HepG2 (cell line): ENCODE measurements around the gene OTUB2. TPM values are rescaled to one million over a fixed set of nuclear protein-coding genes. Genes with fewer than 3 reads are reported as not detected.

Experiments
- ATAD3A ChIP-seq: sonication (generic); formaldehyde crosslinking; IDR thresholded peaks from 2 replicates; pipeline ENCODE4 v1.4.0; 2020; ENCODE audit warnings: missing genetic modification reagents
- FOSL2 ChIP-seq: sonication (generic); formaldehyde crosslinking; IDR thresholded peaks from 2 replicates; pipeline ENCODE4 v1.4.0; 2020; ENCODE audit warnings: missing genetic modification reagents
- HNRNPL ChIP-seq: fragments of 200-400 bp; formaldehyde crosslinking; IDR thresholded peaks from 2 replicates; pipeline ENCODE4 v1.6.1; 2017; ENCODE audit warnings: mild to moderate bottlenecking, low read depth, low read length
- KDM4B ChIP-seq: sonication (generic); formaldehyde crosslinking; IDR thresholded peaks from 2 replicates; pipeline ENCODE4 v1.4.0; 2020; ENCODE audit warnings: missing genetic modification reagents
- NR2F2 ChIP-seq: IDR thresholded peaks from 2 replicates; pipeline ENCODE4 v1.6.1; 2012; ENCODE audit warnings: low read depth, inconsistent platforms, borderline replicate concordance
- POGZ ChIP-seq: sonication (generic); formaldehyde crosslinking; IDR thresholded peaks from 2 replicates; pipeline ENCODE4 v1.4.0; 2020; ENCODE audit warnings: mild to moderate bottlenecking, missing genetic modification reagents
- RARG ChIP-seq: sonication (generic); formaldehyde crosslinking; IDR thresholded peaks from 2 replicates; pipeline ENCODE4 v1.4.0; 2020; ENCODE audit warnings: low read depth, mild to moderate bottlenecking, missing genetic modification reagents
- SMC3 ChIP-seq: IDR thresholded peaks from 2 replicates; pipeline ENCODE4 v1.6.1; 2011; ENCODE audit warnings: low read length, improper control_type of control experiment
- SUZ12 ChIP-seq: fragments of 150-350 bp; IDR thresholded peaks from 2 replicates; pipeline ENCODE4 v1.6.1; 2014; ENCODE audit warnings: low read depth, low read length
- ZNF292 ChIP-seq: sonication (generic); formaldehyde crosslinking; IDR thresholded peaks from 2 replicates; pipeline ENCODE4 v1.8.1; 2022; ENCODE audit warnings: mild to moderate bottlenecking, low read depth, missing genetic modification reagents, borderline replicate concordance
- ZNF484 ChIP-seq: sonication (generic); formaldehyde crosslinking; IDR thresholded peaks from 2 replicates; pipeline ENCODE4 v1.5.1; 2020; ENCODE audit warnings: mild to moderate bottlenecking, low read depth, missing genetic modification reagents, borderline replicate concordance
- ZNF552 ChIP-seq: sonication (generic); formaldehyde crosslinking; IDR thresholded peaks from 2 replicates; pipeline ENCODE4 v1.9.0; 2022; ENCODE audit warnings: missing genetic modification reagents, mild to moderate bottlenecking, borderline replicate concordance
- ZNF75D ChIP-seq: sonication (generic); formaldehyde crosslinking; IDR thresholded peaks from 2 replicates; pipeline ENCODE4 v1.8.1; 2023; ENCODE audit warnings: missing genetic modification reagents, mild to moderate bottlenecking, borderline replicate concordance
- polyA plus RNA-seq, 8 experiments: library from polyadenylated mRNA; depleted of rRNA in 3 of 8; stranded (reverse) in 7 of 8; unstranded in 1 of 8; fragments of >200 nt; fragmentation: Illumina TruSeq in 4 of 8; extraction: Trizol in 4 of 8; gene quantifications; 2 replicates each; pipeline versions ENCODE4 v1.2.1 to v1.2.3, GENCODE V29; 2011 to 2016; ENCODE audit warnings: low read depth in 4 of 8, missing spikeins in 1 of 8, mixed read lengths in 1 of 8; ENCODE audit not compliant: insufficient read depth in 1 of 8
- total RNA-seq, 5 experiments: library from RNA; depleted of rRNA; stranded (reverse); fragments of >200 nt; fragmentation: Illumina TruSeq; extraction: Trizol; gene quantifications; 2 replicates each; pipeline ENCODE4 v1.2.3, GENCODE V29; 2016; ENCODE audit warnings: low read depth in 1 of 5
- TF ChIP-seq, protein P1 (sequence below): sonication (generic); formaldehyde crosslinking; IDR thresholded peaks from 2 replicates; pipeline ENCODE4 v1.5.0; 2020; ENCODE audit warnings: mild to moderate bottlenecking, missing genetic modification reagents, borderline replicate concordance
- TF ChIP-seq, protein P2 (sequence below): IDR thresholded peaks from 2 replicates; pipeline ENCODE4 v1.6.1; 2016; ENCODE audit warnings: low read depth
- TF ChIP-seq, protein P3 (sequence below): sonication (generic); formaldehyde crosslinking; IDR thresholded peaks from 2 replicates; pipeline ENCODE4 v1.9.0; 2021; ENCODE audit warnings: missing genetic modification reagents, mild to moderate bottlenecking, borderline replicate concordance
- TF ChIP-seq, protein P4 (sequence below): sonication (generic); formaldehyde crosslinking; IDR thresholded peaks from 2 replicates; pipeline ENCODE4 v1.9.0; 2021; ENCODE audit warnings: missing genetic modification reagents, borderline replicate concordance

OTUB2 gene
- total and polyA plus RNA-seq, 2 of the 13 experiments (the other 11 are each of a cell fraction or from before 2014, with no cell fraction given) = 2.2 to 2.4 TPM

DNA sequence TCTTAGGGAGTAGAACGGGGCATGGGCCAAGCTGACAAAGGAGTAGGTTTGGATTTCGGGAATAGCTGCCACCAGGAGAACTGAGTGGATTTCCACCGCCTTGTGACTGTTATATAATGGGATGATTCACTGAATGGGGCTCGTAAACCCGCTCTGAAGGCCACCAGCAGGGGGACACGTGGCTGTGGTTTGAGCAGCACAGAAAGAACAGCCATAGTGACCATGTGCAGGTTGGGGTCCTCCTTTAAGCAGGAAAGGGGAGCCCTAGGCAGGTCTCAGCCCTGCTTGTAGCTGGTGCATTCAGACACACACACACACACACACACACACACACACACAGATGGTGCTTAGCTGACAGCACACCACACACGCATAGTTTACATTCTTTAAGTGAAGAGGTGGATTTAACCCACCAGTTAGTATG is 41.1 kb upstream of the OTUB2 start (continued):
- TF ChIP-seq ZNF552 (CRISPR knock-in tag) = no peak
- TF ChIP-seq FOSL2 = peak; percentile 96
- no peak for TF ChIP-seq ZNF292 (CRISPR knock-in tag)
- TF ChIP-seq, protein P1, sequence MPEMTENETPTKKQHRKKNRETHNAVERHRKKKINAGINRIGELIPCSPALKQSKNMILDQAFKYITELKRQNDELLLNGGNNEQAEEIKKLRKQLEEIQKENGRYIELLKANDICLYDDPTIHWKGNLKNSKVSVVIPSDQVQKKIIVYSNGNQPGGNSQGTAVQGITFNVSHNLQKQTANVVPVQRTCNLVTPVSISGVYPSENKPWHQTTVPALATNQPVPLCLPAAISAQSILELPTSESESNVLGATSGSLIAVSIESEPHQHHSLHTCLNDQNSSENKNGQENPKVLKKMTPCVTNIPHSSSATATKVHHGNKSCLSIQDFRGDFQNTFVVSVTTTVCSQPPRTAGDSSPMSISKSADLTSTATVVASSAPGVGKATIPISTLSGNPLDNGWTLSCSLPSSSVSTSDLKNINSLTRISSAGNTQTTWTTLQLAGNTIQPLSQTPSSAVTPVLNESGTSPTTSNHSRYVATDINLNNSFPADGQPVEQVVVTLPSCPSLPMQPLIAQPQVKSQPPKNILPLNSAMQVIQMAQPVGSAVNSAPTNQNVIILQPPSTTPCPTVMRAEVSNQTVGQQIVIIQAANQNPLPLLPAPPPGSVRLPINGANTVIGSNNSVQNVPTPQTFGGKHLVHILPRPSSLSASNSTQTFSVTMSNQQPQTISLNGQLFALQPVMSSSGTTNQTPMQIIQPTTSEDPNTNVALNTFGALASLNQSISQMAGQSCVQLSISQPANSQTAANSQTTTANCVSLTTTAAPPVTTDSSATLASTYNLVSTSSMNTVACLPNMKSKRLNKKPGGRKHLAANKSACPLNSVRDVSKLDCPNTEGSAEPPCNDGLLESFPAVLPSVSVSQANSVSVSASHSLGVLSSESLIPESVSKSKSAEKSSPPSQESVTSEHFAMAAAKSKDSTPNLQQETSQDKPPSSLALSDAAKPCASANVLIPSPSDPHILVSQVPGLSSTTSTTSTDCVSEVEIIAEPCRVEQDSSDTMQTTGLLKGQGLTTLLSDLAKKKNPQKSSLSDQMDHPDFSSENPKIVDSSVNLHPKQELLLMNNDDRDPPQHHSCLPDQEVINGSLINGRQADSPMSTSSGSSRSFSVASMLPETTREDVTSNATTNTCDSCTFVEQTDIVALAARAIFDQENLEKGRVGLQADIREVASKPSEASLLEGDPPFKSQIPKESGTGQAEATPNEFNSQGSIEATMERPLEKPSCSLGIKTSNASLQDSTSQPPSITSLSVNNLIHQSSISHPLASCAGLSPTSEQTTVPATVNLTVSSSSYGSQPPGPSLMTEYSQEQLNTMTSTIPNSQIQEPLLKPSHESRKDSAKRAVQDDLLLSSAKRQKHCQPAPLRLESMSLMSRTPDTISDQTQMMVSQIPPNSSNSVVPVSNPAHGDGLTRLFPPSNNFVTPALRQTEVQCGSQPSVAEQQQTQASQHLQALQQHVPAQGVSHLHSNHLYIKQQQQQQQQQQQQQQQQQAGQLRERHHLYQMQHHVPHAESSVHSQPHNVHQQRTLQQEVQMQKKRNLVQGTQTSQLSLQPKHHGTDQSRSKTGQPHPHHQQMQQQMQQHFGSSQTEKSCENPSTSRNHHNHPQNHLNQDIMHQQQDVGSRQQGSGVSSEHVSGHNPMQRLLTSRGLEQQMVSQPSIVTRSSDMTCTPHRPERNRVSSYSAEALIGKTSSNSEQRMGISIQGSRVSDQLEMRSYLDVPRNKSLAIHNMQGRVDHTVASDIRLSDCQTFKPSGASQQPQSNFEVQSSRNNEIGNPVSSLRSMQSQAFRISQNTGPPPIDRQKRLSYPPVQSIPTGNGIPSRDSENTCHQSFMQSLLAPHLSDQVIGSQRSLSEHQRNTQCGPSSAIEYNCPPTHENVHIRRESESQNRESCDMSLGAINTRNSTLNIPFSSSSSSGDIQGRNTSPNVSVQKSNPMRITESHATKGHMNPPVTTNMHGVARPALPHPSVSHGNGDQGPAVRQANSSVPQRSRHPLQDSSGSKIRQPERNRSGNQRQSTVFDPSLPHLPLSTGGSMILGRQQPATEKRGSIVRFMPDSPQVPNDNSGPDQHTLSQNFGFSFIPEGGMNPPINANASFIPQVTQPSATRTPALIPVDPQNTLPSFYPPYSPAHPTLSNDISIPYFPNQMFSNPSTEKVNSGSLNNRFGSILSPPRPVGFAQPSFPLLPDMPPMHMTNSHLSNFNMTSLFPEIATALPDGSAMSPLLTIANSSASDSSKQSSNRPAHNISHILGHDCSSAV = no peak
- TF ChIP-seq, protein P2, sequence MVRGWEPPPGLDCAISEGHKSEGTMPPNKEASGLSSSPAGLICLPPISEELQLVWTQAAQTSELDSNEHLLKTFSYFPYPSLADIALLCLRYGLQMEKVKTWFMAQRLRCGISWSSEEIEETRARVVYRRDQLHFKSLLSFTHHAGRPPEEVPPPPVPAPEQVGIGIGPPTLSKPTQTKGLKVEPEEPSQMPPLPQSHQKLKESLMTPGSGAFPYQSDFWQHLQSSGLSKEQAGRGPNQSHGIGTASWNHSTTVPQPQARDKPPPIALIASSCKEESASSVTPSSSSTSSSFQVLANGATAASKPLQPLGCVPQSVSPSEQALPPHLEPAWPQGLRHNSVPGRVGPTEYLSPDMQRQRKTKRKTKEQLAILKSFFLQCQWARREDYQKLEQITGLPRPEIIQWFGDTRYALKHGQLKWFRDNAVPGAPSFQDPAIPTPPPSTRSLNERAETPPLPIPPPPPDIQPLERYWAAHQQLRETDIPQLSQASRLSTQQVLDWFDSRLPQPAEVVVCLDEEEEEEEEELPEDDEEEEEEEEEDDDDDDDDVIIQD (CRISPR knock-in tag) = no peak
- TF ChIP-seq POGZ = peak; percentile 36; the same call in 1 of the 2 replicates
- TF ChIP-seq SUZ12 = no peak
- TF ChIP-seq ZNF484 (CRISPR knock-in tag) = no peak
- no peak for TF ChIP-seq NR2F2
- peak; percentile 72; the same call in 1 of the 2 replicates for TF ChIP-seq SMC3
- TF ChIP-seq HNRNPL = no peak
- TF ChIP-seq ZNF75D = no peak
- no peak for TF ChIP-seq ATAD3A (CRISPR knock-in tag)
- TF ChIP-seq, protein P3, sequence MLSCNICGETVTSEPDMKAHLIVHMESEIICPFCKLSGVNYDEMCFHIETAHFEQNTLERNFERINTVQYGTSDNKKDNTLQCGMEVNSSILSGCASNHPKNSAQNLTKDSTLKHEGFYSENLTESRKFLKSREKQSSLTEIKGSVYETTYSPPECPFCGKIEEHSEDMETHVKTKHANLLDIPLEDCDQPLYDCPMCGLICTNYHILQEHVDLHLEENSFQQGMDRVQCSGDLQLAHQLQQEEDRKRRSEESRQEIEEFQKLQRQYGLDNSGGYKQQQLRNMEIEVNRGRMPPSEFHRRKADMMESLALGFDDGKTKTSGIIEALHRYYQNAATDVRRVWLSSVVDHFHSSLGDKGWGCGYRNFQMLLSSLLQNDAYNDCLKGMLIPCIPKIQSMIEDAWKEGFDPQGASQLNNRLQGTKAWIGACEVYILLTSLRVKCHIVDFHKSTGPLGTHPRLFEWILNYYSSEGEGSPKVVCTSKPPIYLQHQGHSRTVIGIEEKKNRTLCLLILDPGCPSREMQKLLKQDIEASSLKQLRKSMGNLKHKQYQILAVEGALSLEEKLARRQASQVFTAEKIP (CRISPR knock-in tag) = no peak
- no peak for TF ChIP-seq RARG (CRISPR knock-in tag)
- no peak for TF ChIP-seq KDM4B (CRISPR knock-in tag)
- TF ChIP-seq, protein P4, sequence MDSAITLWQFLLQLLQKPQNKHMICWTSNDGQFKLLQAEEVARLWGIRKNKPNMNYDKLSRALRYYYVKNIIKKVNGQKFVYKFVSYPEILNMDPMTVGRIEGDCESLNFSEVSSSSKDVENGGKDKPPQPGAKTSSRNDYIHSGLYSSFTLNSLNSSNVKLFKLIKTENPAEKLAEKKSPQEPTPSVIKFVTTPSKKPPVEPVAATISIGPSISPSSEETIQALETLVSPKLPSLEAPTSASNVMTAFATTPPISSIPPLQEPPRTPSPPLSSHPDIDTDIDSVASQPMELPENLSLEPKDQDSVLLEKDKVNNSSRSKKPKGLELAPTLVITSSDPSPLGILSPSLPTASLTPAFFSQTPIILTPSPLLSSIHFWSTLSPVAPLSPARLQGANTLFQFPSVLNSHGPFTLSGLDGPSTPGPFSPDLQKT (CRISPR knock-in tag) = no peak
